Type B pancreatic cell (in vitro differentiated cells): Measurements from ENCODE around the gene XYLT1. TPM values are rescaled to one million over a fixed set of nuclear protein-coding genes. Genes with fewer than 3 reads are reported as not detected.
A peak's percentile ranks its signal among the peaks of the same experiment; 100 is the strongest.

Source experiments
- DNase-seq: peaks from one replicate; pipeline ENCODE4 v3.0.0; 2021; ENCODE audit warnings: mixed read lengths; ENCODE audit not compliant: unreplicated experiment; ENCODE audit errors: extremely low spot score
- H3K27ac Mint-ChIP-seq: 2 replicates; pipeline ENCODE4 v1.8.0; 2021; ENCODE audit warnings: mild to moderate bottlenecking, mixed read lengths
- H3K27me3 Mint-ChIP-seq: 2 replicates; pipeline ENCODE4 v1.8.0; 2021; ENCODE audit warnings: mixed read lengths
- H3K36me3 Mint-ChIP-seq: 2 replicates; pipeline ENCODE4 v1.8.0; 2021; ENCODE audit warnings: mixed read lengths
- H3K4me1 Mint-ChIP-seq: one replicate; pipeline ENCODE4 v1.8.0; 2021; ENCODE audit warnings: mixed read lengths; ENCODE audit not compliant: unreplicated experiment
- H3K4me3 Mint-ChIP-seq: 2 replicates; pipeline ENCODE4 v1.8.0; 2021; ENCODE audit warnings: mild to moderate bottlenecking, mixed read lengths
- H3K9me3 Mint-ChIP-seq: 2 replicates; pipeline ENCODE4 v1.8.0; 2021; ENCODE audit warnings: mixed read lengths
- CTCF ChIP-seq: fragments of 200-600 bp; sonication (generic); conservative IDR thresholded peaks from 2 replicates; pipeline ENCODE4 v1.5.0; 2021; ENCODE audit warnings: antibody characterized with exemption, mild to moderate bottlenecking
- total RNA-seq: library from RNA; stranded (reverse); gene quantifications from 2 replicates; pipeline ENCODE4 v1.2.1, GENCODE V29; 2021; ENCODE audit warnings: low replicate concordance

The XYLT1 gene
- total RNA-seq, 1 donor from 2014 or later = 14.9 TPM

GRCh38 chr16:17251496-17251895 is 219.3 kb downstream of the XYLT1 start:
- peaks cover 4% of the 10 kb centered on the region for H3K4me1 Mint-ChIP-seq
- H3K4me3 Mint-ChIP-seq = no peak overlapping the region
- DNase-seq = no peak
- TF ChIP-seq CTCF = no peak
- no peaks in the 10 kb centered on the region for H3K27me3 Mint-ChIP-seq
- no peaks in the 10 kb centered on the region for H3K9me3 Mint-ChIP-seq
- peak overlapping the region; percentile 23 for H3K27ac Mint-ChIP-seq
- H3K36me3 Mint-ChIP-seq = no peaks in the 10 kb centered on the region

- Mint-ChIP-seq H3K4me3 (no peak overlapping the region), H3K27me3 (peaks cover 5% of the 10 kb centered on the region), H3K4me1 (no peaks in the 10 kb centered on the region), H3K27ac (no peak overlapping the region), H3K36me3 (no peaks in the 10 kb centered on the region), H3K9me3 (peaks cover 4% of the 10 kb centered on the region)
- no peak for TF ChIP-seq CTCF
- no peak for DNase-seq
Observed at GRCh38 chr16:17246974-17247732, 223.6 kb downstream of the XYLT1 start.

- H3K27ac Mint-ChIP-seq = no peak overlapping the region
- peaks cover 8% of the 10 kb centered on the region for H3K9me3 Mint-ChIP-seq
Observed at GRCh38 chr16:17246268-17246885, 224.4 kb downstream of the XYLT1 start.

GRCh38 chr16:17245776-17246175 is 225.0 kb downstream of the XYLT1 start:
- peaks cover 5% of the 10 kb centered on the region for H3K27me3 Mint-ChIP-seq

More at GRCh38 chr16:17246268-17246885, 224.4 kb downstream of the XYLT1 start:
- TF ChIP-seq CTCF = no peak
- H3K4me1 Mint-ChIP-seq = no peaks in the 10 kb centered on the region
- no peak for DNase-seq
- peaks cover 5% of the 10 kb centered on the region for H3K27me3 Mint-ChIP-seq
- H3K4me3 Mint-ChIP-seq = no peak overlapping the region
- H3K36me3 Mint-ChIP-seq = no peaks in the 10 kb centered on the region

GRCh38 chr16:17244872-17245551 is 225.7 kb downstream of the XYLT1 start:
- no peak for TF ChIP-seq CTCF
- no peaks in the 10 kb centered on the region for H3K36me3 Mint-ChIP-seq
- DNase-seq = no peak
- no peak overlapping the region for H3K4me3 Mint-ChIP-seq
- no peaks in the 10 kb centered on the region for H3K4me1 Mint-ChIP-seq
- H3K9me3 Mint-ChIP-seq = peaks cover 8% of the 10 kb centered on the region
- H3K27me3 Mint-ChIP-seq = peaks cover 5% of the 10 kb centered on the region
- H3K27ac Mint-ChIP-seq = no peak overlapping the region

More at GRCh38 chr16:17245776-17246175, 225.0 kb downstream of the XYLT1 start:
- Mint-ChIP-seq H3K4me3 (no peak overlapping the region), H3K4me1 (no peaks in the 10 kb centered on the region), H3K36me3 (no peaks in the 10 kb centered on the region), H3K9me3 (peaks cover 8% of the 10 kb centered on the region), H3K27ac (no peak overlapping the region)
- TF ChIP-seq CTCF = no peak
- no peak for DNase-seq
